ENCODE measurements around the gene ASB6. TPM values are rescaled to one million over a fixed set of nuclear protein-coding genes. Genes with fewer than 3 reads are reported as not detected.

Gene ASB6
- total RNA-seq, 1 donor from 2014 or later = 6.1 TPM

DNA sequence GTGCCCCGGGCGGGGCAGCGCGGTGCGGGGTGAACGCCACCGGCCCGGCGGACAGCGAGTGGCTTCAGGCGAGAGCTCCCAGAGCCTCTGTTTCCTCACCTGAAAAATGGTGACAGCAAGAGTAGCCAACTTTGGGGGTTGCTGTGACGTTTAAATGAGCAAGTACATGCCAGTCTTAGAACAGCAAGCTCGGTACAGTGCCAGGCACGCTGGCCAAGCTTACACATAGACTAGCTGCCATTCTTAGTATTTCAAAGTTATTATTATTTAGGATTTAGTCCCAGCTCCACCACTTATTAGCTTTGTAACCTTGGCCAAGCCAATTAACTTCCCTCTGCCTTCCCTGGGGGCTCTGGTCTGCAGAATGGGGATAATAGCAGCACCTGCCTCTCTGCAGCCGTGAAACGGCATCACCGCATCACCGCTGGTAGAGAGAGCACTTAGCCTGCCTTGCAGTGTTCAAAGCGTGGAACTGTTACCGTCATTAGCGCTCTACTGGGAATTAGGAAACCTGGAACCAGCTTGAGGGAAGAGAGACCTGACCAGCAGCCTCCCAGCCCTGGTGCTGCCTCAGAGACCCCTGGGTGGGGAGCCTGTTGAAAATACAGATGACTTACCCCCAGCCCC, 21.2 kb downstream of the ASB6 start, which contains the start of gene C9orf50:
Gene C9orf50 (minus strand): TSS at position 433 of the 627 bp plus-strand sequence. CDS start 527 bp downstream, outside the sequence.
- FAIRE-seq (no peak), DNase-seq (ENCODE audit: low read depth) (no peak)
- TF ChIP-seq, protein P1, sequence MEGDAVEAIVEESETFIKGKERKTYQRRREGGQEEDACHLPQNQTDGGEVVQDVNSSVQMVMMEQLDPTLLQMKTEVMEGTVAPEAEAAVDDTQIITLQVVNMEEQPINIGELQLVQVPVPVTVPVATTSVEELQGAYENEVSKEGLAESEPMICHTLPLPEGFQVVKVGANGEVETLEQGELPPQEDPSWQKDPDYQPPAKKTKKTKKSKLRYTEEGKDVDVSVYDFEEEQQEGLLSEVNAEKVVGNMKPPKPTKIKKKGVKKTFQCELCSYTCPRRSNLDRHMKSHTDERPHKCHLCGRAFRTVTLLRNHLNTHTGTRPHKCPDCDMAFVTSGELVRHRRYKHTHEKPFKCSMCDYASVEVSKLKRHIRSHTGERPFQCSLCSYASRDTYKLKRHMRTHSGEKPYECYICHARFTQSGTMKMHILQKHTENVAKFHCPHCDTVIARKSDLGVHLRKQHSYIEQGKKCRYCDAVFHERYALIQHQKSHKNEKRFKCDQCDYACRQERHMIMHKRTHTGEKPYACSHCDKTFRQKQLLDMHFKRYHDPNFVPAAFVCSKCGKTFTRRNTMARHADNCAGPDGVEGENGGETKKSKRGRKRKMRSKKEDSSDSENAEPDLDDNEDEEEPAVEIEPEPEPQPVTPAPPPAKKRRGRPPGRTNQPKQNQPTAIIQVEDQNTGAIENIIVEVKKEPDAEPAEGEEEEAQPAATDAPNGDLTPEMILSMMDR (IDR thresholded peaks at IDR 0.05; ENCODE audit: insufficient read depth, low read length, severe bottlenecking) = no peak
- H3K36me3 ChIP-seq (ENCODE audit: control insufficient read depth, insufficient read depth, low read length) = no peaks in the 10 kb centered on the region
- no peaks in the 10 kb centered on the region for H3K27me3 ChIP-seq (ENCODE audit: control insufficient read depth, insufficient read depth, low read length)
- H3K4me3 ChIP-seq (ENCODE audit: low read depth, low read length) = peak within 1 kb of the TSS; percentile 40

DNA sequence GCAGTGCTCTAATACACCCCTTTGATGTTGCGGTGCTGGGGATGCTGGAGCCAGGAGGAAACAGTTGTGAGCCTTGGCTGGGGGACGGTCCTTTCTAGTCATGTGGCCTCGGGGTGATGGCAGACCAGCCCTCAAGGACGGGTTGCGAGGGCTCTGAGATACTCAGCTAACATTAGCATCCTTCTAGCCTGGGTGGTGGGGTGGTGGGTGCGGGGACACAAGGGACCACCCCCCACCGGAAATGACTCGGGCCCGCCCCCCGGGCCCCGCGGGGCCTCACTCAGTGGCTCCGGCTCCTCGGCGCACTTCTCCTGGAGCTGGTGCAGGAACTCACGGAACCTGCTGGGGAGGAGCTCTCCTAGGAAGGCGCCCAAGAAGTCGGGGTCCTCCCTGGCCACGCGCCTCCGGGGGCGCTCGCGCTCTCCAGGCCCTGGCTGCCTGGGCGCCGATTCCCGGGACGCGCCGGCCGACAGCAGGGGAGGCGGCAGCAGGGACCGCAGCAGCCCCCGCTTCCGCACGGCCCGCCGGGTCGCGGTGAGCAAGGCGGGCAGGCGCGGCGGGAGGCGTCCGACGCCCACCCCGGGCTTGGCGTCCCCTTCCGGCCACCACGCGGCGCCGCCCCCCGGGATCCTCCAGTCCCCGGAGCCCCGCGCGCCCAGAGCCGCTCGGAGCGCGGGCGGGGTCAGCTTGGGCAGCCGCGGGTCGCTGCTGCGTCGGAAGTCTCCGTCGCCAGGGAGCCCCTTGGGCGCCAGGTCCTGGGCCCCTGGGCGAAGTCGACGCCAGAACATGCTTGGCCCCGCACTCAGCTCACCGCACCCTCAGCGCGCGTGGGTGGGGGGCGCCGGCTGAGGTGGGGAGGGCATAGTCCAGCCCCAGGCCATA, 21.9 kb downstream of the ASB6 start:
- no peak for FAIRE-seq
- Histone ChIP-seq H3K4me3 (ENCODE audit: low read depth, low read length) (peak overlapping the region; percentile 40), H3K27me3 (ENCODE audit: control insufficient read depth, insufficient read depth, low read length) (no peaks in the 10 kb centered on the region), H3K36me3 (ENCODE audit: control insufficient read depth, insufficient read depth, low read length) (no peaks in the 10 kb centered on the region)
- no peak for DNase-seq (ENCODE audit: low read depth)
- TF ChIP-seq, protein P1 (IDR thresholded peaks at IDR 0.05; ENCODE audit: insufficient read depth, low read length, severe bottlenecking) = peak; percentile 13

DNA sequence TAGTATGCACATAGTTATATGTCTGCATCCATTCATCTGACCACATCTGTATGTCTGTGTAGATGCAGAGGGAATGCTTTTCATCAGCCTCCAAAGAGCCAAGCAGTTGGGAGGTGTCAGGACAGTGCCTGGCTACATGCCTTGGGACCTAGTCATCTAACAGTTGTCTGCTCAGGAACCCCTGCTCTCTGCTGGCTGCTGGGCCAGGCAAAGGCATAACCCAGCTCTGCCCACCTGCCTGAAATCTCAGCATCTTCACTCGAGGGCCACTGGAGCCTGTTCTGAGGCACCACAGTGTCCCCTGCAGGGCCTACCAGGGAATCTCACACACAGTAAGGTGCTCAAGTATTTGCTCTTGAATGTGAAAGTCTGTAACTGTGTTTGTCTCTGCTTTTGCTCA, 24.8 kb downstream of the ASB6 start:
- H3K36me3 ChIP-seq (ENCODE audit: control insufficient read depth, insufficient read depth, low read length) = no peaks in the 10 kb centered on the region
- peaks cover 4% of the 10 kb centered on the region for H3K27me3 ChIP-seq (ENCODE audit: control insufficient read depth, insufficient read depth, low read length)
- FAIRE-seq (peak; percentile 28), DNase-seq (ENCODE audit: low read depth) (peak; percentile 74)
- TF ChIP-seq, protein P1 (IDR thresholded peaks at IDR 0.05; ENCODE audit: insufficient read depth, low read length, severe bottlenecking) = peak; percentile 74
- no peak overlapping the region for H3K4me3 ChIP-seq (ENCODE audit: low read depth, low read length)

DNA sequence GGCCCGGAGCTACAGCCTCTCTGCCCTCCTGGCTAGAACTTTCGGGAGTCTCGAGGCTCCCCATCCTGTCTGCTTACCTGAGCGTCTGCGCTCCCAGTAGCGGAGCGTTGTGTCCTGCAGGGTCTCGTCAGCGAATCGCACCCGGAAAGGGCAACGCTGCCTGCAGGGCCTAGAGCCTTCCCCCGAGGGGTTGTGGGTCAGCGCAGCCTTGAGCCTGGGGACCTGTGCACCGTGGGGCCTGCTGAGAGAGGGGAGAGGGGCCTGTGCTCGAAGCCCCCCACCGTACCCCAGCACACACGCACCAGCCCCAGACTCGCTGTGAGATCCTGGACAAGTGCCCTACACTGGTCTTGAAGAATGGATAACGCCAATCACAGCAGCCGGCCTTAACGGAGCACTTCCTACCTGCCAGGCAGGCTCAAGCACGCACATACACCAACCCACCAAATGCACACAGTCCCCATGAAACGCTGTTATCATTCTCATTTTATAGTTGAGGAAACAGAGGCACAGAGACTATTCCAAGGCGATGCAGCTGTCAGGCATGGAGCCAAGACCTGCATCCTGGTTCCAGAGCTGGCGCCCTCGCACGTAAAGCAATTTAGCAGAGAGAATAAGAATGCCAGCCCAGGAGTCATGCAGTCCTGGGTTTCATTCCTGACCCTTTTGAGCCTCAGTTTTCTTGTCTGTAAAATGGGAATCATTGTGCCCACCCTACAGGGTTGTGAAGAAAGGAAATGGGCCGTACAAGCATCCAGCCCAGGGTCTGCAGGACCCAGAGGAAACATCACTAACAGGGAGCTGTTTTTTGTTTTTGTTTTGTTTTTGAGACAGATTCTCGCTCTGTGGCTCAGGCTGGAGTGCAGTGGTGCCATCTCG, 26.3 kb downstream of the ASB6 start:
- no peaks in the 10 kb centered on the region for H3K36me3 ChIP-seq (ENCODE audit: control insufficient read depth, insufficient read depth, low read length)
- no peak overlapping the region for H3K4me3 ChIP-seq (ENCODE audit: low read depth, low read length)
- DNase-seq (ENCODE audit: low read depth) (no peak), FAIRE-seq (no peak)
- H3K27me3 ChIP-seq (ENCODE audit: control insufficient read depth, insufficient read depth, low read length) = peaks cover 4% of the 10 kb centered on the region
- TF ChIP-seq, protein P1 (IDR thresholded peaks at IDR 0.05; ENCODE audit: insufficient read depth, low read length, severe bottlenecking) = no peak

DNA sequence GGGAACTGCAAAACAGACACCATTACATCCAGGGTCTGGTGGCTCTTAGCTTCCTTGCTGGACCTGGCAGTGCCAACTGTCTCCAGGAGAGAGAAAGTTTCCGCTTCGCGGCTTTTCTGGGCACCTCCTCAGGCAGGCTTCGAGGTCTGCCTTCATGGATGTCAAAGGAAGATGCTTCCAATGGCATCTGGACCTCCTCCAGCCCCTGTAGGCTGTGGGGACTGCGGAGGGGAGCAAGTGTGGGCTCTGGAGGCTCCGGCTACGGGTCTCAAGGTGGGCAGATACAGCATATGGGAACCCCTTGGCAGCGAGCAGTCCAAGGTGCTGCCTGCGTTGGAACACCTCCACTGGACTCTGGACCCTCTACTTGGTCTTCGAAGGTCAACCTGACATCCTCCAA, 27.0 kb downstream of the ASB6 start:
- Histone ChIP-seq H3K27me3 (ENCODE audit: control insufficient read depth, insufficient read depth, low read length) (peaks cover 4% of the 10 kb centered on the region), H3K36me3 (ENCODE audit: control insufficient read depth, insufficient read depth, low read length) (no peaks in the 10 kb centered on the region), H3K4me3 (ENCODE audit: low read depth, low read length) (no peak overlapping the region)
- TF ChIP-seq, protein P1 (IDR thresholded peaks at IDR 0.05; ENCODE audit: insufficient read depth, low read length, severe bottlenecking) = no peak
- no peak for DNase-seq (ENCODE audit: low read depth)
- FAIRE-seq = no peak

All from bronchial epithelial cell (primary cell).